Muscle of arm (tissue), 12 donors: ENCODE measurements around the gene FBP1. TPM values are rescaled to one million over a fixed set of nuclear protein-coding genes. Genes with fewer than 3 reads are reported as not detected.
"Not testable (repeated sequence)": the region's sequence is repeated elsewhere in the genome, so short reads cannot be mapped to it uniquely, and the experiment has no call there.

Experiments
- DNase-seq: peaks from one replicate; pipeline ENCODE4 v3.0.0-alpha.2; 2013
- polyA plus RNA-seq, 12 donors: library from polyadenylated mRNA; unstranded; fragments of 120-200 nt; gene quantifications; one replicate each; pipeline ENCODE4 v1.2.1, GENCODE V29; 2013; ENCODE audit not compliant: insufficient read length in 12 of 12

Gene FBP1
- polyA plus RNA-seq, 12 donors, result 0.42 to 15.4 (median 1.1) TPM; not detected in 1

- DNase-seq, result no peak
These were observed 57.6 kb downstream of the FBP1 start for GRCh38 chr9:94581728-94582127.

- DNase-seq, result no peak
These were observed 61.7 kb downstream of the FBP1 start for GRCh38 chr9:94577571-94577970.

- no peak for DNase-seq
These were observed 62.3 kb downstream of the FBP1 start for GRCh38 chr9:94577036-94577435.

- DNase-seq, result no peak
These were observed 63.2 kb downstream of the FBP1 start for GRCh38 chr9:94576131-94576530.

- no peak for DNase-seq
These were observed 70.2 kb downstream of the FBP1 start for GRCh38 chr9:94568972-94569712.

GRCh38 chr9:94568250-94568889, 70.9 kb downstream of the FBP1 start:
- DNase-seq, result no peak

- DNase-seq, result no peak
These were observed 72.0 kb downstream of the FBP1 start for GRCh38 chr9:94567271-94567670.

- no peak for DNase-seq
These were observed 72.8 kb downstream of the FBP1 start for GRCh38 chr9:94566550-94566949.

GRCh38 chr9:94564279-94564678, 75.0 kb downstream of the FBP1 start:
- not testable (repeated sequence) for DNase-seq

- DNase-seq, result no peak
These were observed 75.8 kb downstream of the FBP1 start for GRCh38 chr9:94563548-94563947.

GRCh38 chr9:94560237-94560636, 79.1 kb downstream of the FBP1 start:
- DNase-seq, result no peak

GRCh38 chr9:94557376-94557775, 81.9 kb downstream of the FBP1 start:
- DNase-seq, result no peak

- peak; percentile 3 for DNase-seq
These were observed 84.6 kb downstream of the FBP1 start, which contains the start of gene PCAT7 for GRCh38 chr9:94554439-94555331. Gene PCAT7, plus strand, starts transcription at chr9:94555083.

- DNase-seq, result no peak
These were observed 85.3 kb downstream of the FBP1 start for GRCh38 chr9:94554078-94554438.

Other genes with a start within 250 kb of the FBP1 start
- 1 to 10 TPM in 11 of 12 donors, not detected in 1; 1.3 to 9.1 (median 3.7) TPM for gene PCAT7, start 84.4 kb downstream of the FBP1 start, polyA plus RNA-seq
- 10 to 100 TPM in 11 of 12 donors, not detected in 1; 15.9 to 90.6 (median 67.1) TPM for gene FBP2, start 45.7 kb downstream of the FBP1 start, polyA plus RNA-seq
- gene AOPEP, start 87.2 kb upstream of the FBP1 start, polyA plus RNA-seq, result 10 to 100 TPM in 11 of 12 donors, not detected in 1; 33.5 to 57.2 (median 40.1) TPM